ENCODE measurements around the gene PDP2.

DNA sequence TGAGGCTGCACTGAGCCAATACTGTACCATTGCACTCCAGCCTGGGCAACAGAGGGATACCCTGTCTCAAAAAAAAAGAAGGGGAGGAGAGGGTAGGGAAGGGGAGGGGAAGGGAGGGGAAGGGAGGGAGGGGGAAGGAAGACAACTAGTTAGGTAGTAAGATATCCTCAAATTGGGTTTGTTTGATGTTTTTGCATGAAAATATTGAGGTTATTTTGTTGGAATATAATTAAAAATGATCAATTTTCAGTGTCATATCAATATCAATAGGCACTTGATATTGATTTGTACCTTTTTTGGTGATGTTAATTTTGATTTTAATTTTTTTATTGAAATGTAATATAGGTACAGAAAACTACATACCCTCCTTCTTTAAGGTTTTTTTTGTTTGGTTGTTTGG lies 16.6 kb upstream of the PDP2 start:
- TF ChIP-seq YY1 (IDR thresholded peaks at IDR 0.05; ENCODE audit: low read depth) (no peak), EP300 (IDR thresholded peaks at IDR 0.05; ENCODE audit: borderline replicate concordance in 1 of 2, low read depth in 1 of 2, low read length in 1 of 2) (no peak), GABPA (IDR thresholded peaks at IDR 0.05; ENCODE audit: low read depth) (no peak), JUND (IDR thresholded peaks at IDR 0.05) (no peak), CHD2 (IDR thresholded peaks at IDR 0.05; ENCODE audit: low read length, partially characterized antibody) (no peak), NFIC (IDR thresholded peaks at IDR 0.05; ENCODE audit: borderline replicate concordance) (no peak), FOXM1 (IDR thresholded peaks at IDR 0.05; ENCODE audit: low read depth) (no peak), RAD21 (IDR thresholded peaks at IDR 0.05; ENCODE audit: low read length) (no peak), TAF1 (IDR thresholded peaks at IDR 0.05; ENCODE audit: borderline replicate concordance, low read depth, low read length) (no peak)
- TF ChIP-seq, protein P1, sequence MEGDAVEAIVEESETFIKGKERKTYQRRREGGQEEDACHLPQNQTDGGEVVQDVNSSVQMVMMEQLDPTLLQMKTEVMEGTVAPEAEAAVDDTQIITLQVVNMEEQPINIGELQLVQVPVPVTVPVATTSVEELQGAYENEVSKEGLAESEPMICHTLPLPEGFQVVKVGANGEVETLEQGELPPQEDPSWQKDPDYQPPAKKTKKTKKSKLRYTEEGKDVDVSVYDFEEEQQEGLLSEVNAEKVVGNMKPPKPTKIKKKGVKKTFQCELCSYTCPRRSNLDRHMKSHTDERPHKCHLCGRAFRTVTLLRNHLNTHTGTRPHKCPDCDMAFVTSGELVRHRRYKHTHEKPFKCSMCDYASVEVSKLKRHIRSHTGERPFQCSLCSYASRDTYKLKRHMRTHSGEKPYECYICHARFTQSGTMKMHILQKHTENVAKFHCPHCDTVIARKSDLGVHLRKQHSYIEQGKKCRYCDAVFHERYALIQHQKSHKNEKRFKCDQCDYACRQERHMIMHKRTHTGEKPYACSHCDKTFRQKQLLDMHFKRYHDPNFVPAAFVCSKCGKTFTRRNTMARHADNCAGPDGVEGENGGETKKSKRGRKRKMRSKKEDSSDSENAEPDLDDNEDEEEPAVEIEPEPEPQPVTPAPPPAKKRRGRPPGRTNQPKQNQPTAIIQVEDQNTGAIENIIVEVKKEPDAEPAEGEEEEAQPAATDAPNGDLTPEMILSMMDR (IDR thresholded peaks at IDR 0.05): no peak
- TF ChIP-seq, protein P2, sequence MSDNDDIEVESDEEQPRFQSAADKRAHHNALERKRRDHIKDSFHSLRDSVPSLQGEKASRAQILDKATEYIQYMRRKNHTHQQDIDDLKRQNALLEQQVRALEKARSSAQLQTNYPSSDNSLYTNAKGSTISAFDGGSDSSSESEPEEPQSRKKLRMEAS (IDR thresholded peaks at IDR 0.05; ENCODE audit: low read depth): no peak
